GOT3 (cell line): ENCODE measurements around the gene SOX4.
"Not testable (repeated sequence)": the region's sequence is repeated elsewhere in the genome, so short reads cannot be mapped to it uniquely, and the experiment has no call there.

Experiments
- DNase-seq: peaks from one replicate; lab custom pipeline; 2025; ENCODE audit warnings: mixed read lengths; lab: John Stamatoyannopoulos, UW

The SOX4 gene

DNA sequence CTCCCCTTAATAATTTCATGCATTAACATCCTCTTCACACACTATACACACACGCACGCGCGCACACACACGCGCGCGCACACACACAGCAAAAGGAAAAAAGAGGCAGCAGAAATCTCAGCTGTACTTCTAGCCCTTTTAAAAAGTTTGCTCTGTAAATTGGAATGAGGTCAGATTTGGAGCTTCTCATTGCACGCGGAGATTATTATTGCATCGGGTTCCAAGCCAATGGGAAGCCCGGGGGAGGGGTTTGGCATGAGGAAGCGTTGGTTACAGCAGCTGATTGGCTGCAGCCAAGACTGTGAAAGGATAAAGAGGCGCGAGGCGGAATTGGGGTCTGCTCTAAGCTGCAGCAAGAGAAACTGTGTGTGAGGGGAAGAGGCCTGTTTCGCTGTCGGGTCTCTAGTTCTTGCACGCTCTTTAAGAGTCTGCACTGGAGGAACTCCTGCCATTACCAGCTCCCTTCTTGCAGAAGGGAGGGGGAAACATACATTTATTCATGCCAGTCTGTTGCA is at the start of gene SOX4:
Gene SOX4, plus strand, starts transcription at position 340 of the 515 bp plus-strand sequence. CDS start 784 bp downstream, outside the sequence.
- peak; percentile 58 for DNase-seq

DNA sequence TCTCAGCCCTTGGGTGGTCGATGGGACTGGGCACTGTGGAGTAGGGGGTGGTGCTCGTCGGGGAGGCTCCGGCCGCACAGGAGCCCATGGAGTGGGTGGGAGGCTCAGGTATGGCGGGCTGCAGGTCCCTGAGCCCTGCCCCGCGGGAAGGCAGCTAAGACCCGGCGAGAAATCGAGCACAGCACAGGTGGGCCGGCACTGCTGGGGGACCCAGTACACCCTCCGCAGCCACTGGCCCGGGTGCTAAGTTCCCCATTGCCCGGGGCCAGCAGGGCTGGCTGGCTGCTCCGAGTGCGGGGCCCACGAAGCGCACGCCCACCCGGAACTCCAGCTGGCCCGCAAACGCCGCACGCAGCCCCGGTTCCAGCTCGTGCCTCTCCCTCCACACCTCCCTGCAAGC is 41.3 kb upstream of the SOX4 start:
- not testable (repeated sequence) for DNase-seq

DNA sequence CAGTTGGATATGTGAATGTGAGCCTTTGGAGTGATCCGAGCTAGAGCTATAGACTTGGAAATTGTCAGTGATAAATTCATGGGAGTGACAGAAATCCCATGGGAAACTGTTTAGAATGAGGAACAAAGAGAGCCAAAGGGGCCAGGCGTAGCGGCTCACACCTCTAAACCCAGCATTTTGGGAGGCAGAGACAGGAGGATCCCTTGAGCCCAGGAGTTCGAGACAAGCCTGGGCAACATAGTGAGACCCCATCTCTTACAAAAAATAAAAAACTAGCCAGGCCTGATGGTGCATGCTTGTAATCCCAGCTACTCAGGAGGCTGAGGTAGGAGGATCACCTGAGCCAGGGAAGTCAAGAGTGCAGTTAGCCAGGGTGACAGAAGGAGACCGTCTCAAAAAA is 39.3 kb upstream of the SOX4 start:
- no peak for DNase-seq

DNA sequence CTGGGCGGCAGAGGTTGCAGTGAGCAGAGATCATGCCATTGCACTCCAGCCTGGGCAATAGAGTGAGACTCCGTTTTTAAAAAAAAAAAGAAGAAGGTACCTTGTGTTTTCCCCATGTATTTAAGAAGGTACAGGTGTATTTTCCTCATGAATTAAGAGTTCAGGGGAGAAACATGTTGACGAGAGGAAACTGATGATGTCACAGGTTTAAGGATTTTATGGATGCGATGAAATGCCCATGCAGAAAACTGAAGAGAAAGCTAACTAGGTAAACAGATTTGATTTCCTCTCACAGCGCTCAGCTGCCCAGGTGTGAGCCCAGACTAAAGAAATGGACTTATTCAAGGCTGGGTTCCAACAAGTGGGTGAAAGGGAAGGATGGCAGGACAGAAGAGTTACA is 38.4 kb upstream of the SOX4 start:
- DNase-seq: no peak

GRCh38 chr6:21556511-21556910 is 37.0 kb upstream of the SOX4 start:
- DNase-seq: no peak

GRCh38 chr6:21556968-21557721 is 36.4 kb upstream of the SOX4 start:
- no peak for DNase-seq

DNA sequence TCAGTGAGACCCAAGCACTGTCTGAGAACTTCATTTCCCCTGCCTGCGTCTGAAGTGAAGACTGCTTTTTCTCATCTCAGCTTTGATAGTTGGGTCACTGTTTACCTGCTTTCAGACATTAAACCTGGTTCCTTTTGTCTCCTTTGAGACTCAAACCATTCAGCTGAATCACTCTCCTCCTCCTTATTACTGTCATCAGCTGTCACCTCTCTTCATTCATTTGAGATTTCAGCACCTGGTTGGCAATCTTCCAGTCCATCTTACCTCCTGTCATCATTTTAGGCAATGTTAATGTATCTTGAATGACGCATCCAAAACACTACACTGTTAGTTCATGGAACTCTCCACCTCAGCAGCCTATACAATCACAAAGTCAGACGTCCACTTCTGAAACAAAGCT is 34.3 kb upstream of the SOX4 start:
- no peak for DNase-seq

DNA sequence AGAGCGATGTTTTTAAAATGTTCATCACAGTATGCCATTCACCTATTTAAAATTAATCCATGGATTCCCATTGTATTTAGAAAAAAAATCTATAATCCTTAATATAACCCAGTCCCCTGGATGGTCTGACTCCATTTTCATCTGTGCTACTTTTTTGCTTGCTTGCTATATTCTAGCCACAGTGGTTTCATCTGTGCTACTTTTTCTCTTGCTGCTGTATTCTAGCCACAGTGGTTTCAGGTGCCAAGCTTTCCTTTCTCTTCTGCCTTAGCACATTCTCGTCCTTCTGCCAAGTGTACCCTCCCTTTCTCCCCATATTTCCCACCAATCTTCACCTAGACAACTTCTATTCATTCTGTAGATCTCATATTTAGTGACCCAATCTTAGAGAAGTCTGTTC is 33.3 kb upstream of the SOX4 start:
- no peak for DNase-seq

DNA sequence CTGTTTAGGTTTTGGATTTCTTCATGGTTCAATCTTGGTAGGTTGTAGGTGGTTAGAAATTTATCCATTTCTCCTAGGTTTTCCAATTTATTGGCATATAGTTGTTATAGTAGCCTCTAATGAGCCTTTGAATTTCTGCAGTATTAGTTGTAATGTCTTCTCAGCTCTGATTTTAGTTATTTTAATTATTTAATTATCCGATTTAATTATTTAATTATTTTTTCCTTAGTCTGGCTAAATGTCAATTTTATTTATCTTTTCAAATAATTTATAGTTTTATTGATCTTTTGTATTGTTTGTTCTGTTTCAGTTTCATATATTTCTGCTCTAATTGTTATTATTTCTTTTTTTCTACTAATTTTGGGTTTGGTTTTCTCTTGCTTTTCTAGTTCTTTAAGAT is 28.1 kb upstream of the SOX4 start:
- no peak for DNase-seq

DNA sequence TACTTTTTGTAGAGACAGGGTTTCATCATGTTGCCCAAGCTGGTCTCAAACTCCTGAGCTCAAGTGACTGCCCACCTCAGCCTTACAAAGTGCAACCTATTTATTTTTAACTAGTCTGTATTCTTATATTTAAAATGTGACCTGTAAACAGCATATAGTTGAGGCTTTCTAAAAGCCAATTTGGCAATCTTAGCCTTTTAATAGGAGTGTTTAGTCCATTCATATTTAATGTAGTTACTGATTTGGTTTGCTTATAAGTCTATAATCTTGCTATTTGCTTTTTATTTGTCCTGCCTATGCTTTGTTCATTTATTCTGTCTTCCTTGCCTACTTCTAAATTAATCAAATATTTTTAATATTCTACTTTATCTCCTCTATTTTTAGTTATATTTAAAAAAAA is 15.0 kb upstream of the SOX4 start:
- no peak for DNase-seq

DNA sequence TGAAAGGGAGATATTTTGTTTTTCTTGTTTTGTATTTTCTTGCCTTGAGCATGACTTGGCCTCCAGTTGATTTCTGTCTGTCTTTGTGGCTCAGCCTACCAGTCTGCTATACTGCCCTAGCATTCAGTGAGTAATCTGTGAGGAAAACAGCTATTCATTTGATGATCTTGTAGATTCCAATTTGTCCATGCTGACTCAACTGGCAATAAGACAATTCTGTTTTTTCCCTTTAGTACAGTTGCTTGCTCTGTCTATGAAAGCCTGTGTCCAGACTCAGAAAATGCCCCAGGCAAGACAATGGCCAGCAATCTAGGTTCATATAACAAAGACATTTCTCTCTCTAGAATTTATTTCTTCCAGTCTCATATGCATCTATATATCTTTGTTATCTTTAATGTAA is 10.9 kb upstream of the SOX4 start:
- no peak for DNase-seq

DNA sequence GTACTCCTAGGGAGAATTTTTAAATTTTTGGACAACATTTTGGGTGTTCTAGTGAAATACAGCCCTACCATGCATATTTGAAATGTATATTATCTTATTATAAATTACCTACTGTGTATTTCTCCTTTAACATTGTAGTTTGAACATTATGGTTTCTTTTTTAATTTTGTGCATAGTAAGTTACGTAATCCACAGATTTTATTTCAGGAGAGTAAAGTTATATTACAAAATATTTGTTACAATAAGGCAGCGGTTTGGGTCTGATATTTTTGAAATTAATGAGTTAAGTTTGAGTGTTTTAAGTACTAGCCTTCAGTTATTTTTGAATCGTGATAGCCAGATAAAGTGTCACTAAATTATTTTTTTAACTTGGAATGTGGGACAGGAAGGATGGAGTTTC is 7.3 kb upstream of the SOX4 start:
- DNase-seq: no peak

- DNase-seq: no peak
These were observed 6.8 kb upstream of the SOX4 start for GRCh38 chr6:21586740-21587178.

DNA sequence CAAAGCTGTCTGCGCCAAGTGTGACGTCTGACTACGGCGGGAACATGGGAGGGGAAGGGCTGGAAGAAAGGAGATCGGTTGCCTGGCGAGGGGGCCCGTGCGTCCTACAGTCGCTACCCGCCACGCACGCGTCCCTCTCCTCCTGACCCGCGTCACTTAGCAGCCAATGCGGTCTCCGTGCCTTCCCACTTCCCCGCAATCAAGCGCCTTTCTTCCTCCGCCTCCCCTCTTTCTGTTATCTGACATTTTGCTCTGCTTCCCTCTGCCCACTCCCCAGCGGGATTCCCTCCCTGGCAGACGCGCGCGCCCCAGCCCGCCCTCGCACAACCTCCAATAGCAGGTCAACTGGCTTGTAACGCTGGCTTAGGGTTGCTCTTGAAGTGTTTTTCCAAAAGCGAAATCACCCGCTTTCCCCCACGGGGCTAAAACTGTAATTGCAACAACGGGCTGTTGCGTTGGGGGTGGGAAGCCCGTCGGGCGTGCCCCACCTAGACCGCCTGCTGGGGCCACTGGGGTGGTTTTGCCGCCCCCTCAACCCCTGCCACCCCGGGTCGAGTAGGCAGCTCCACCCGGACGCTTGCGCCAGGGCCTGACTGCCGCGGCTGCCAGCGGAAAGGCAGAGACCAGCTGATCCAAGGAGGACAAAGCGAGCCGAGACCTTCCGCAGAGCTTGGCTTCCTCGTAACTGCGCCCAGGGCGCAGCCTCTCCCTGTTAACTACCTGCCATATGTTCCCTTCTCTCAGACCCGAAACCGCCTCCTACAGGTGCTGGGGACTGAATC is 6.2 kb upstream of the SOX4 start:
- peak; percentile 53 for DNase-seq

DNA sequence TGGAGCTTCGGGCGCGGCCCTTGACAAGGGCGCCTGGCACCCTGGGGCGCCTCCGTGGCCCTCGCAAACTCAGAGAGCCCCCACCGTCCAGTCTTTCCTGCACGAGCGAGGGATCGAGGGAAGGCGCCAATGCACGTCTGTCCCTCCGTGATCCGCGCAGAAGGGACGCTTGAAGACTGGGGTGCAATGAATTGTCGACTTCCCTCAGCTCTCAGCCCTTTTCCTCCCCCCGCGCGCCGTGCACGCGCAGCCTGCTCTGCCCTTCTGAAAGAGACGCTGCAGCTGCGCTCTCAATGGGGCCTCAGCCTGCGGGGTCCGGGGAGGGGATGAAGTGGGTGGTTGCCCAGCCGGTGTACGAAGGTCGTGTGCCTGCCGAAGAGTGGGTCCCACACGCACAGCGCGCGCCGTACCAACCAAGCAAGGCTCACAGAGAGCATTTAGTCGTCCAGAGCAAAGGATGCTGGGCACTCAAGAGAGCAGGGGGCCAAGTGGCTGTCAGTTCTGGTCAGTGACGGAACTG is 5.5 kb upstream of the SOX4 start:
- no peak for DNase-seq

- peak; percentile 21 for DNase-seq
These were observed 4.8 kb upstream of the SOX4 start for GRCh38 chr6:21588481-21589351.

DNA sequence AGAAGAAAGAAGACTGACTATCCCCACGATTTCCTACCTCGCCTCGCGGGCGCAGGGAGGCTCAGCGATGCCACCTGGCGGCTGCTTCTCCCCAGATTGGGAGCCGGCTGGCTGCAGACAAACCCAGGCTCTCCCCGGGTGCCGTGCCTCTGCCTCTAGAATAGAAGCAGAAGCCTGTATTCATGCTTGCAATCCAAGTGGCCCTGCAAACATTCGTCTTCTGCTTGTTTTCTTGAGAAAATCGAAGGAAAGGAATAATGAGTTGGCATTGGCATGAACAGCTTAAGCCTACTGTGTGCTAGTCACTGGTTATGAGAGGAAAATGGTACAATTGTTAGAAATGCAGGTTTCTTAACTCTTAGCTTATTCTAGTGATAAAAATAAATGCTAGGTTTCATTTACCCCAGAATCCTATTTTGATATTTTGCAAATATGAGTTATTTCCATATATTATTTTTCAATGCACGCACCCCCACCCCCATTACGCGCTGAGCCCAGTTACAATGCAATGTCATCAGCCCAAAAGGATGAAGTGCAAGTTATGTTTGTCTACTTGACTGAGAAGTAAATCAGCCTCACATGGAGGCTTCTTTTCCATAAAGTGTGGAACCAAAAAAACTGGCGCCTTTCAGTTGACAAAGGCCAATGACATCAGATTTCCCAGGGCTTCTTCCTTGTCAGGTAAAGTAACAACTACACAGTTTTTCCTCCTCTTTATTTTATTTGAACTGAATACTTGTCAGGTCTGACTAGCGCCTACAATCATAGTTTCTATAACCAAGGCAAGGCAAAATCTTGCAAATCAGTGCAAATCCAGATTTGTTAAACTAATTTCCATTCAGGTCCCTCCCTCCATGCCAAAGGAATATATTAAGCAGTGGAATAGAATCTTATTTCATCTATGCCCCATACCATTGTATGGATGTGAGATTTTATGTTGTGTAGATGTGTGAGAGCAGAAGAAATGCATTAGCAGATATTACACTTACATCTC is 3.9 kb upstream of the SOX4 start:
- peak; percentile 42 for DNase-seq

DNA sequence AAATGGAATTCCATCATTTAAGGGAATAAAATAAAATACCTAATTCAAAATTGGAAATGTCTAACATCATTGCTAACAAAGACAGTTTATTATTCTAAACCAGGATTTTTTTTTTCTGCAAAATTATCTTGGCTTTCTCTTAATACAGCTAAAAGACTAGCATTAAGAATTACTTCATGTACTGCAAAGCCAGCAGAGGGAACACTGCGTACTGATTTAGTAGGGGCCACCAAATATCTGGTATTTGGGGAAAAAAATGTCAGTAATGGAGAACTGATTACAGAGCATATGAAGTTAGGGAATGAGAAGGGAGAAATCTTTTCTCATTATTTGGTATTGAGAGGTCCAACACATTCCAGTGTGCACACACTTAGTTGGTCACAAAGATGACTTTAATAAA is 3.2 kb upstream of the SOX4 start:
- DNase-seq: no peak

DNA sequence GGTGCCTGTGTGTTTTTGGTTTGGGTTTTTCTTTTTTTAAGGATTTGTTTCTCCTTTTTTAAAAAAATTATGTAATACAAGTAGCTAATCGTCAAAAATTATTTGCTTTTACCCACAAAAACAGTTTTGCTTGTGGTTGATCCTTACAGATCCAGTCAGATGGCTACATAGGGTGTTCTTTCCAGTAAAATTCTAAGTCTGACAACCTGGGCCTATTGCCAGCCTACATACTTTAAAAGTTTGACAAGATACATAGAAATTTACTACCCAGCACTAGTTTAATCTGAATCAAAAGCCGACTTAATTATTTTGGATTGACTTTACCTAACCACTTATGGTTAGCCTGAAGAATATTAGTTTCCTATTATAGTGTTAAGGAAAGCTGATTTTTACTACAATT is 2.1 kb upstream of the SOX4 start:
- no peak for DNase-seq

DNA sequence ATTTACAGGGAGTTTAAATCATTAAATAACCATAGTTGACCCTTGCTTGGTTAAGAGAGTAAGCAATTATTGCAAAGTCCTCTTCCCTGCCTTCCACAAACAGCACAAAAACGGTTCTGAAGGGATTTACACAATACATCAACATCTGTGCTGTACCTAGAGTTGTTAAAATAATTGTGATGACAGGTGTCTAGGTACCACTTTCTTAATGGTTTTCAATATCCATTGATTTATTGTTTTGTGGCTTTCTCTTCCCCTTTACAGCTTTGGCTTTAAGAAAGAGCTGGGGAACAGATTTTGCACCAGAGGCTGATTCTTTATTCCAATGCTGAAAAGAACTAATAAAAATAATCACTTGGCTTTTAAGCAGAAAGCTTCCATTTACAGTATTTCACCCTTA is 598 bp upstream of the SOX4 start:
- DNase-seq: no peak

DNA sequence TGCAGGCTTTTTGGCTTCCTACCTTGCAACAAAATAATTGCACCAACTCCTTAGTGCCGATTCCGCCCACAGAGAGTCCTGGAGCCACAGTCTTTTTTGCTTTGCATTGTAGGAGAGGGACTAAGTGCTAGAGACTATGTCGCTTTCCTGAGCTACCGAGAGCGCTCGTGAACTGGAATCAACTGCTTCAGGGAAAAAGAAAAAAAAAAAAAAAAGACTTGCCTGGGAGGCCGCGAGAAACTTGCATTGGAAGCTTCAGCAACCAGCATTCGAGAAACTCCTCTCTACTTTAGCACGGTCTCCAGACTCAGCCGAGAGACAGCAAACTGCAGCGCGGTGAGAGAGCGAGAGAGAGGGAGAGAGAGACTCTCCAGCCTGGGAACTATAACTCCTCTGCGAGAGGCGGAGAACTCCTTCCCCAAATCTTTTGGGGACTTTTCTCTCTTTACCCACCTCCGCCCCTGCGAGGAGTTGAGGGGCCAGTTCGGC is 420 bp downstream of the SOX4 start:
- no peak for DNase-seq
